ENCODE measurements around the gene PTCH2.
"Not testable (repeated sequence)": the region's sequence is repeated elsewhere in the genome, so short reads cannot be mapped to it uniquely, and the experiment has no call there.

PTCH2 gene

GRCh38 chr1:44819196-44819607, 23.9 kb downstream of the PTCH2 start:
- no peak for DNase-seq (ENCODE audit: low read depth in 3 of 3)

GRCh38 chr1:44817771-44818495, 25.1 kb downstream of the PTCH2 start:
- no peak for DNase-seq (ENCODE audit: low read depth in 3 of 3)

- DNase-seq (ENCODE audit: low read depth in 3 of 3), result no peak
Measured at GRCh38 chr1:44817307-44817706, 25.7 kb downstream of the PTCH2 start.

GRCh38 chr1:44815926-44816325, 27.1 kb downstream of the PTCH2 start:
- not testable (repeated sequence) for DNase-seq (ENCODE audit: low read depth in 3 of 3)

- no peak for DNase-seq (ENCODE audit: low read depth in 3 of 3)
Measured at GRCh38 chr1:44812822-44813543, 30.1 kb downstream of the PTCH2 start.

GRCh38 chr1:44811234-44811633, 31.8 kb downstream of the PTCH2 start:
- DNase-seq (ENCODE audit: low read depth in 3 of 3), result no peak

GRCh38 chr1:44810762-44811105, 32.3 kb downstream of the PTCH2 start:
- not testable (repeated sequence) for DNase-seq (ENCODE audit: low read depth in 3 of 3)

- DNase-seq (ENCODE audit: low read depth in 3 of 3), result no peak
Measured at GRCh38 chr1:44810101-44810761, 32.8 kb downstream of the PTCH2 start.

GRCh38 chr1:44808938-44809917, 33.8 kb downstream of the PTCH2 start:
- peak; percentile 63 to 85 (median 79) for DNase-seq (ENCODE audit: low read depth in 3 of 3)

- peak; percentile 65 to 70 (median 67) for DNase-seq (ENCODE audit: low read depth in 3 of 3)
Measured at GRCh38 chr1:44808063-44808937, 34.8 kb downstream of the PTCH2 start, which contains the start of gene BTBD19. TSS of gene BTBD19 (plus strand) at chr1:44808523. CDS start at chr1:44808821, 298 bp downstream.

- DNase-seq (ENCODE audit: low read depth in 3 of 3), result peak; percentile 68 to 81 (median 71)
Measured at GRCh38 chr1:44807364-44808062, 35.5 kb downstream of the PTCH2 start.

GRCh38 chr1:44806704-44807363, 36.2 kb downstream of the PTCH2 start, which contains the start of gene DYNLT4:
TSS of gene DYNLT4 (minus strand) at chr1:44807351. CDS start at chr1:44806668, 683 bp downstream.
- DNase-seq (ENCODE audit: low read depth in 3 of 3), result no peak

GRCh38 chr1:44806025-44806703, 36.9 kb downstream of the PTCH2 start:
- no peak for DNase-seq (ENCODE audit: low read depth in 3 of 3)

- no peak for DNase-seq (ENCODE audit: low read depth in 3 of 3)
Measured at GRCh38 chr1:44805311-44806024, 37.6 kb downstream of the PTCH2 start.

GRCh38 chr1:44803312-44804095, 39.5 kb downstream of the PTCH2 start:
- DNase-seq (ENCODE audit: low read depth in 3 of 3), result no peak

GRCh38 chr1:44803062-44803311, 40.1 kb downstream of the PTCH2 start:
- DNase-seq (ENCODE audit: low read depth in 3 of 3), result no peak

GRCh38 chr1:44802306-44803061, 40.6 kb downstream of the PTCH2 start:
- no peak for DNase-seq (ENCODE audit: low read depth in 3 of 3)
